NCI-H446 treated with DMSO at 0.1 percent for 48 hours (cell line): Measurements from ENCODE around the gene KNDC1.
A peak's percentile ranks its signal among the peaks of the same experiment; 100 is the strongest.
"Not testable (repeated sequence)": the region's sequence is repeated elsewhere in the genome, so short reads cannot be mapped to it uniquely, and the experiment has no call there.

Experiments
- DNase-seq: peaks from one replicate; lab custom pipeline; 2025; lab: John Stamatoyannopoulos, UW

The KNDC1 gene

GRCh38 chr10:133260895-133261725 lies 101.1 kb downstream of the KNDC1 start:
- DNase-seq = no peak

GRCh38 chr10:133261726-133262325 lies 101.8 kb downstream of the KNDC1 start:
- peak; percentile 35 for DNase-seq

GRCh38 chr10:133262696-133263095 lies 102.7 kb downstream of the KNDC1 start:
- DNase-seq = no peak

- no peak for DNase-seq
These were observed 103.7 kb downstream of the KNDC1 start for GRCh38 chr10:133263674-133264073.

- DNase-seq = no peak
These were observed 104.4 kb downstream of the KNDC1 start for GRCh38 chr10:133264461-133264860.

- not testable (repeated sequence) for DNase-seq
These were observed 105.0 kb downstream of the KNDC1 start for GRCh38 chr10:133265052-133265451.

- DNase-seq = no peak
These were observed 106.2 kb downstream of the KNDC1 start for GRCh38 chr10:133266056-133266795.

GRCh38 chr10:133267293-133267692 lies 107.3 kb downstream of the KNDC1 start:
- no peak for DNase-seq

GRCh38 chr10:133267829-133268228 lies 107.8 kb downstream of the KNDC1 start:
- no peak for DNase-seq

- no peak for DNase-seq
These were observed 108.5 kb downstream of the KNDC1 start for GRCh38 chr10:133268532-133268931.

- DNase-seq = no peak
These were observed 109.3 kb downstream of the KNDC1 start for GRCh38 chr10:133269367-133269766.

- no peak for DNase-seq
These were observed 110.2 kb downstream of the KNDC1 start for GRCh38 chr10:133270204-133270603.

GRCh38 chr10:133270773-133271297 lies 110.8 kb downstream of the KNDC1 start:
- DNase-seq = no peak

GRCh38 chr10:133271521-133272300 lies 111.7 kb downstream of the KNDC1 start:
- no peak for DNase-seq

- no peak for DNase-seq
These were observed 112.4 kb downstream of the KNDC1 start for GRCh38 chr10:133272301-133272963.

GRCh38 chr10:133272964-133273420 lies 113.0 kb downstream of the KNDC1 start:
- no peak for DNase-seq

GRCh38 chr10:133273534-133274143 lies 113.6 kb downstream of the KNDC1 start:
- DNase-seq = no peak

- DNase-seq = no peak
These were observed 115.0 kb downstream of the KNDC1 start for GRCh38 chr10:133274751-133275683.

GRCh38 chr10:133275684-133276092 lies 115.7 kb downstream of the KNDC1 start:
- no peak for DNase-seq
